GM23248 (cell line): ENCODE data around the gene ZC3H11A. TPM values are rescaled to one million over a fixed set of nuclear protein-coding genes. Genes with fewer than 3 reads are reported as not detected.
"Not testable (repeated sequence)": the region's sequence is repeated elsewhere in the genome, so short reads cannot be mapped to it uniquely, and the experiment has no call there.

Experiments
- DNase-seq: peaks from one replicate; pipeline ENCODE4 v3.0.0-alpha.2; 2015
- H2AFZ ChIP-seq: fragments of 200-600 bp; sonication (generic); 2 replicates; pipeline ENCODE4 v1.6.1; 2016; ENCODE audit warnings: antibody characterized with exemption
- H3F3A ChIP-seq: fragments of 200-600 bp; sonication (generic); 2 replicates; pipeline ENCODE4 v1.6.1; 2016; ENCODE audit warnings: mild to moderate bottlenecking, antibody characterized with exemption, mixed run types; ENCODE audit not compliant: insufficient read depth
- H3K27ac ChIP-seq: fragments of 200-600 bp; sonication (generic); 2 replicates; pipeline ENCODE4 v1.5.1; 2016; ENCODE audit warnings: mild to moderate bottlenecking
- H3K27me3 ChIP-seq: fragments of 200-600 bp; sonication (generic); replicated peaks from 2 replicates; pipeline ENCODE4 v1.6.1; 2016; ENCODE audit warnings: mild to moderate bottlenecking; ENCODE audit not compliant: insufficient read depth
- H3K36me3 ChIP-seq: fragments of 200-600 bp; sonication (generic); 2 replicates; pipeline ENCODE4 v1.6.1; 2016; ENCODE audit warnings: low read depth, mild to moderate bottlenecking
- H3K4me1 ChIP-seq: fragments of 200-600 bp; sonication (generic); 2 replicates; pipeline ENCODE4 v1.6.1; 2016; ENCODE audit warnings: mild to moderate bottlenecking; ENCODE audit not compliant: insufficient read depth
- H3K4me2 ChIP-seq: fragments of 200-600 bp; sonication (generic); one replicate; pipeline ENCODE4 v1.6.1; 2016; ENCODE audit warnings: mild to moderate bottlenecking; ENCODE audit not compliant: unreplicated experiment
- H3K4me3 ChIP-seq: fragments of 200-600 bp; sonication (generic); 2 replicates; pipeline ENCODE4 v1.5.1; 2016; ENCODE audit warnings: mild to moderate bottlenecking
- H3K79me2 ChIP-seq: fragments of 200-600 bp; sonication (generic); 2 replicates; pipeline ENCODE4 v1.6.1; 2016; ENCODE audit warnings: mild to moderate bottlenecking; ENCODE audit not compliant: insufficient read depth
- H3K9ac ChIP-seq: fragments of 200-600 bp; sonication (generic); 2 replicates; pipeline ENCODE4 v1.6.1; 2016; ENCODE audit warnings: mild to moderate bottlenecking
- H3K9me2 ChIP-seq: fragments of 200-600 bp; sonication (generic); 2 replicates; pipeline ENCODE4 v1.6.1; 2016; ENCODE audit warnings: mixed run types, mild to moderate bottlenecking, moderate library complexity; ENCODE audit not compliant: insufficient read depth
- H3K9me3 ChIP-seq: fragments of 200-600 bp; sonication (generic); one replicate; pipeline ENCODE4 v1.6.1; 2017; ENCODE audit warnings: low read depth
- H4K20me1 ChIP-seq: fragments of 200-600 bp; sonication (generic); 2 replicates; pipeline ENCODE4 v1.6.0; 2016; ENCODE audit not compliant: insufficient read depth
- EZH2 ChIP-seq: fragments of 200-600 bp; sonication (generic); IDR thresholded peaks from 2 replicates; pipeline ENCODE4 v1.6.1; 2018; ENCODE audit warnings: antibody characterized with exemption, mild to moderate bottlenecking; ENCODE audit not compliant: insufficient read depth, poor library complexity, severe bottlenecking
- EZH2phosphoT487 ChIP-seq: fragments of 200-600 bp; sonication (generic); IDR thresholded peaks from 2 replicates; pipeline ENCODE4 v1.6.1; 2018; ENCODE audit warnings: antibody characterized with exemption, moderate library complexity, mild to moderate bottlenecking, low read depth; ENCODE audit not compliant: insufficient read depth
- WGBS, 2 experiments: methylation state at CpG; one replicate each; pipeline ENCODE4 v1.1.6; 2015 to 2017; ENCODE audit warnings: low lambda C conversion rate in 2 of 2, low coverage in 1 of 2; ENCODE audit errors: missing lambda C conversion rate in 2 of 2; 5-methylcytosine and 5-hydroxymethylcytosine counted together
- in situ Hi-C: fragments of 300-500 bp; cut with MboI; formaldehyde crosslinking; loops from 2 replicates; pipeline ENCODE4 v1.15.0; 2020
- polyA plus RNA-seq: library from polyadenylated mRNA; unstranded; fragments of >200 nt; fragmentation: Nextera tagmentation; extraction: Ambion mirVana; gene quantifications from 2 replicates; pipeline ENCODE4 v1.2.1, GENCODE V29; 2016
- total RNA-seq: library from RNA; depleted of rRNA; stranded (reverse); fragments of >200 nt; shearing (Covaris generic); gene quantifications from 2 replicates; pipeline ENCODE4 v1.2.3, GENCODE V29; 2014

The ZC3H11A gene
- total and polyA plus RNA-seq, 2 experiments from 2014 or later = 35.9 to 81.6 TPM

DNA sequence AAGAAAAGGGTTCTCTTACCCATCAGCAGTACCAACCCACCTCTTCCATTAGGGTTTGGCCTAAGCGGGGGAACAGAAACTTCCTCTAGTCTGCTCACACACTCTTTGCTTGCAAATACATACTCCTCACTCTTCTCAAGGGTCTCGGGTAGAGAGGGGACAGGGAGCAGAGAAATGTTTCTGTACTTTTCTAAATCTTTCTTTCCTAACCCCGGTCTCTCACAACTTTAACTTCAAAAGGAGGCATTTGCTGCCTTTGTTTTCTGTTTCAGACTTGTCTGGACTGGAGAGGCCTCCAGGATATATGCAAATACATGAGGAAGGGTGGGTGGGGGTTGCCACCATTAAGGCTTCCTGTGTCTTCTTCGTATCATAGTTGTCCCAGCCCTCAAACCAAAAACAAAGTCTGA lies 41.0 kb upstream of the ZC3H11A start:
- Histone ChIP-seq H3K4me3 (no peak overlapping the region), H3K27me3 (no peaks in the 10 kb centered on the region), H3K4me2 (no peak overlapping the region), H3K9me2 (no peaks in the 10 kb centered on the region), H2AFZ (no peak overlapping the region), H3K79me2 (no peaks in the 10 kb centered on the region), H3K9me3 (no peaks in the 10 kb centered on the region), H3K27ac (no peak overlapping the region), H3K4me1 (no peaks in the 10 kb centered on the region), H3K9ac (no peak overlapping the region), H3K36me3 (no peaks in the 10 kb centered on the region), H3F3A (0 out of 2 replicates have a peak, but pooled peaks cover 5% of the 10 kb centered on the region), H4K20me1 (no peaks in the 10 kb centered on the region)
- no peak for TF ChIP-seq EZH2
- TF ChIP-seq EZH2phosphoT487 = no peak
- no peak for DNase-seq
- in situ Hi-C loops = no loop called here
- WGBS, 2 experiments = 89 to 90% methylated on average over 4 of the region's 4 CpGs

DNA sequence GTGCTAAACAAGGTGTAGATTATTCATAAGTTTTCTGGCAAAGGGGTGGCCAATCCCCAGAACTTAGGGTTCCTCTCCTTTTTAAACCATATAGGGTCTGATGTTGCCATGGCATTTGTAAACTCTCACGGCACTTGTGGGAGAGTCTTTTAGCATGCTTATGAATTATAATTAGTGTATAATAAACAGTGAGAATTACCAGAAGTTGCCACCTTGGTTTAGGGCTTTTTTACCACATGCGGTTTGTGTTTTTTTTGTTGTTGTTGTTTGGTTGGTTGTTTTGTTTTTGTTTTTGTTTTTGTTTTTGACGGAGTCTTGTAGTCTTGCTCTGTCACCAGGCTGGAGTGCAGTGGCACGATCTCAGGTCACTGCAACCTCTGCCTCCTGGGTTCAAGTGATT lies 39.4 kb upstream of the ZC3H11A start:
- in situ Hi-C loops = no loop called here
- Histone ChIP-seq H3K27me3 (no peaks in the 10 kb centered on the region), H2AFZ (no peak overlapping the region), H3K4me2 (no peak overlapping the region), H3K4me1 (no peaks in the 10 kb centered on the region), H3F3A (no peaks in the 10 kb centered on the region), H3K36me3 (no peaks in the 10 kb centered on the region), H3K79me2 (no peaks in the 10 kb centered on the region), H3K27ac (no peak overlapping the region), H4K20me1 (no peaks in the 10 kb centered on the region), H3K9me3 (no peaks in the 10 kb centered on the region), H3K9ac (no peak overlapping the region), H3K4me3 (no peak overlapping the region), H3K9me2 (no peaks in the 10 kb centered on the region)
- 82 to 83% methylated on average over 4 of the region's 4 CpGs for WGBS, 2 experiments
- TF ChIP-seq EZH2 (no peak), EZH2phosphoT487 (no peak)
- no peak for DNase-seq

DNA sequence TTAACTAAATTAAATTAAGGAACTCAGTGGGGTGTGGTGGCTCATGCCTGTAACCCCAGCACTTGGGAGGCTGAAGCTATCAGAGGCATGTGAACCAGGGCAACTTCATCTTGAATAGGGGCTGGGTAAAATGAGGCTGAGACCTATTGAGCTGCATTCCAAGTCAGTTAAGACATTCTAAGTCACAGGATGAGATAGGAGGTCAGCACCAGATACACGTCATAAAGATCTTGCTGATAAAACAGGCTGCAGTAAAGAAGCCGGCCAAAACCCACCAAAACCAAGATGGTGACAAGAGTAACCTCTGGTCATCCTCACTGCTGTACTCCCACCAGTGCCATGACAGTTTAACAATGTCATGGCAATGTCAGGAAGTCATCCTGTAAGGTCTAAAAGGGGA lies 36.7 kb upstream of the ZC3H11A start:
- 90 to 93% methylated on average over 2 of the region's 2 CpGs for WGBS, 2 experiments
- H4K20me1 ChIP-seq, H3K27me3 ChIP-seq, H3K9ac ChIP-seq, H3F3A ChIP-seq, H3K36me3 ChIP-seq, H3K4me3 ChIP-seq, DNase-seq, H3K4me1 ChIP-seq, H3K27ac ChIP-seq, H3K9me3 ChIP-seq, H3K4me2 ChIP-seq, H2AFZ ChIP-seq, in situ Hi-C loops, H3K79me2 ChIP-seq, H3K9me2 ChIP-seq: not testable (repeated sequence)

DNA sequence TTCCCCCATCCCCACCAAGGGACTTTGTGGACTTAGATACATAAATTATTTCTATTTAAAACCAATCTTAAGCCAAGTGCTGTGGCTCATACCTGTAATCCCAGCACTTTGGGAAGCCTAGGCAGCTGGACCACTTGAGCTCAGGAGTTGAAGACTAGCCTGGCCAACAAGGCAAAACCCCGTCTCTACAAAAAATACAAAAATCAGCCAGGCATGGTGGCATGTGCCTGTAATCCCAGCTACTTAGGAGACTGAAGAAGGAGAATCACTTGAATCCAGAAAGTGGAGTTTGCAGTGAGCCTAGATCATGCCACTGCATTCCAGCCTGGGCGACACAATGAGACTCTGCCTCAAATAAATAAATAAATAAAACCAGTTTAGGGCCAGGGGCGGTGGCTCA lies 34.9 kb upstream of the ZC3H11A start:
- H3K4me1 ChIP-seq = no peaks in the 10 kb centered on the region
- H3K27ac ChIP-seq = no peak overlapping the region
- in situ Hi-C loops = no loop called here
- no peak for DNase-seq
- TF ChIP-seq EZH2phosphoT487 (no peak), EZH2 (no peak)
- no peaks in the 10 kb centered on the region for H3F3A ChIP-seq
- no peak overlapping the region for H3K9ac ChIP-seq
- H3K27me3 ChIP-seq = no peaks in the 10 kb centered on the region
- H3K79me2 ChIP-seq = no peaks in the 10 kb centered on the region
- 83 to 84% methylated on average over 3 of the region's 3 CpGs for WGBS, 2 experiments
- no peaks in the 10 kb centered on the region for H3K36me3 ChIP-seq
- no peak overlapping the region for H3K4me3 ChIP-seq
- H3K9me2 ChIP-seq = no peaks in the 10 kb centered on the region
- H3K4me2 ChIP-seq = no peak overlapping the region
- H2AFZ ChIP-seq = no peak overlapping the region
- no peaks in the 10 kb centered on the region for H3K9me3 ChIP-seq
- H4K20me1 ChIP-seq = no peaks in the 10 kb centered on the region

GRCh38 chr1:203761958-203762357 lies 33.5 kb upstream of the ZC3H11A start:
- H3K27ac ChIP-seq, H3K4me2 ChIP-seq, H3K79me2 ChIP-seq, in situ Hi-C loops, H3K36me3 ChIP-seq, H3F3A ChIP-seq, H3K27me3 ChIP-seq, H4K20me1 ChIP-seq, H3K9me3 ChIP-seq, H3K4me1 ChIP-seq, H3K9me2 ChIP-seq, H2AFZ ChIP-seq, H3K9ac ChIP-seq, H3K4me3 ChIP-seq, DNase-seq: not testable (repeated sequence)
- WGBS, 2 experiments = 71 to 72% methylated on average over 7 of the region's 7 CpGs
